Neural cell (in vitro differentiated cells): Measurements from ENCODE around the gene BIRC2.

Source experiments
- RAD21 ChIP-seq: fragments of 450-650 bp; conservative IDR thresholded peaks from 2 replicates; pipeline ENCODE4 v1.6.1; 2014; ENCODE audit warnings: antibody characterized with exemption, mild to moderate bottlenecking, moderate library complexity
- TF ChIP-seq, protein P1 (sequence below): fragments of 450-650 bp; IDR thresholded peaks from 2 replicates; pipeline ENCODE4 v1.5.1; 2014; ENCODE audit warnings: antibody characterized with exemption, mild to moderate bottlenecking, moderate library complexity; ENCODE audit not compliant: poor library complexity, severe bottlenecking

GRCh38 chr11:102387043-102387781, 40.2 kb downstream of the BIRC2 start:
- TF ChIP-seq, protein P1, sequence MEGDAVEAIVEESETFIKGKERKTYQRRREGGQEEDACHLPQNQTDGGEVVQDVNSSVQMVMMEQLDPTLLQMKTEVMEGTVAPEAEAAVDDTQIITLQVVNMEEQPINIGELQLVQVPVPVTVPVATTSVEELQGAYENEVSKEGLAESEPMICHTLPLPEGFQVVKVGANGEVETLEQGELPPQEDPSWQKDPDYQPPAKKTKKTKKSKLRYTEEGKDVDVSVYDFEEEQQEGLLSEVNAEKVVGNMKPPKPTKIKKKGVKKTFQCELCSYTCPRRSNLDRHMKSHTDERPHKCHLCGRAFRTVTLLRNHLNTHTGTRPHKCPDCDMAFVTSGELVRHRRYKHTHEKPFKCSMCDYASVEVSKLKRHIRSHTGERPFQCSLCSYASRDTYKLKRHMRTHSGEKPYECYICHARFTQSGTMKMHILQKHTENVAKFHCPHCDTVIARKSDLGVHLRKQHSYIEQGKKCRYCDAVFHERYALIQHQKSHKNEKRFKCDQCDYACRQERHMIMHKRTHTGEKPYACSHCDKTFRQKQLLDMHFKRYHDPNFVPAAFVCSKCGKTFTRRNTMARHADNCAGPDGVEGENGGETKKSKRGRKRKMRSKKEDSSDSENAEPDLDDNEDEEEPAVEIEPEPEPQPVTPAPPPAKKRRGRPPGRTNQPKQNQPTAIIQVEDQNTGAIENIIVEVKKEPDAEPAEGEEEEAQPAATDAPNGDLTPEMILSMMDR, result no peak
- no peak for TF ChIP-seq RAD21
